Iris pigment epithelial cell (primary cell): ENCODE measurements around the gene ALG8.
A peak's percentile ranks its signal among the peaks of the same experiment; 100 is the strongest.
"Not testable (repeated sequence)": the region's sequence is repeated elsewhere in the genome, so short reads cannot be mapped to it uniquely, and the experiment has no call there.

Experiments
- DNase-seq: peaks from one replicate; pipeline ENCODE4 v3.0.0-alpha.2; 2011; ENCODE audit warnings: low read depth

The ALG8 gene

DNA sequence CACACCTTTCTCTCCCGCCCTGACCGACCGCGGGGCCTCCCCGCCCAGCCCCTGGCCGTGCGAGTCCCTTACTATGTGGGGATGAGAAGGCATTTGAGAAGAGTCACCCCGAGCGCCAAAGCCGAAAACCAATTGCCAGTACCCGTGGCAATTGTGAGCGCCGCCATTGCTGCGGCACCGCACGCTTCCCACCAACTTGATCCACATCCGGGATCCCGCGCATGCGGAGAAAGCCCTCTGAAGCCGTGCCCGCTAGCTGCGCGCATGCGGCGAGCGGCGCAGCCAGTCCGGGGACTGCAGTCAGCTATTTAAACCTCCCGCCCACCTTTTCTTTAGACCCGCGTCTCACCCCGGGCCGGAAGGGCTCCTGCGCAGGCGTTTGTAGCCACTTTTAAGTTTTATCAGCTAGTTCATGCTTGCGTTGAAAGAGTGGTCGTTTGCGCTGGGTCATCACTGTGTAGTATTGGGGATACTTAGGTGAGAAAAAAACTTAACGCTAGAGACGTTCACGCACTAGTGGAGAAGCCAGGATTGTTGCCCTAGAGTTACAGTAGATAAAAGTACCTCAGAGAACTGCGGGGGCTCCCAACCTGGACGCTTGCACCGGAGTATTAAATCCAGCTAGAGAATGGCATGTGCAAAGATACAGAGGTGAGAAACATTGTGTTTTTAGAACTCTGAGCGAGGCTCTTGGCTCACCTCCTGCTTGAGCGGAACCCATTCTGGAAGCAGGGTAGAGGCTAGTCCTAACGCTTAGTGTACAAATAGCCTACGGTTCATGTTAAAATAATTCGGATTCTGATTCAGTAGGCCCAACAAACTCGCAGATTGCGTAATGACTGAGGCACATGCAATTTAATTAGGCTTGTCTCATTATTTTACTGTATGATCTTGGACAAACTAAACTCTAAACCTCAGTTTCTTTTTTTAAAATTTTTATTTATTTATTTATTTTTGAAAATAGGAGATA, at the start of gene ALG8:
ALG8 (minus strand) TSS at position 205 of the 970 bp plus-strand sequence; CDS start at position 167, 38 bp downstream.
- DNase-seq = peak; percentile 97

DNA sequence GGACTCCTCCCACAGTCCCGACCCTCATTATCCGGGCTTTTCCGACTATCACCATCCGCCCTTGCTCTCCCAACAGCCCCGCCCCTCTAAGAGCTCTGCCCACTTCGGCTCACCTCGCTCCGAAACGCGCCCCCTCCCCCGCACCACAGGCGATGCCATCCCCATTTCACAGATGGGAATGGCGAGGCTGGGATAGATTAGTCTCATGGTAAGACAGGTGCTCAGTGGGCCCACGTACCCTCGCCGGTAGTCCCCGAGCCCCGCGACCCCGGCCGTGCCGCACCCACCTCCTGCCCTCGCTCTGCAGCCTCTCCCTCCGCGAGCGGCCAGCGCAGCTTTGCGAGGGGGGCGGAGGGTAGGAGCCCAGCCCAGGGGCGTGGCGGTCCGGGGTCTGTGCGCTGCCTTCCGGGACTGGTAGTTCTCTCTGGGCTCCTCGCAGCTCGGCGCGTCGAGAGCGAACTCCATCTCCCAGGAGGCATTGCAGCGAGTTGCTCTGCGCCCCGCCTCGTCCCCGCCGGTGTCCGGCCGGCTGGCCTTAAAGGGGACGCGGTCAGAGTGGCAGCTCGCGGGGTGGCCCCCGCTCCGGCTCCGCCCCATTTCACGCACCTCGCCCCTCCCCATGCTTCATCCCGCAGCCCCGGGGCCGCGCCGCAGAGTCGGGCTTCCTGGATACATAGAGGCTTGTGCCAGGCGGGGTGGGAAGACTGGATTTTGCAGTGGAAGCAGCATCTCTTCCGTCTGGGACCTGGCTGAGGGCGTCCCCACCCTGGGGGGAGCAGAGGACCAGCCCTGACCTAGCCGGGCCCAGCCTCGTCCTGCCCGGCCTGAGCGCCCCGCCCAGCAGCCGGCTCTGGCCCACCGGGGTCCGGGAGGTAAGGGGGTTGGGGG, 49.1 kb upstream of the ALG8 start, which contains the start of the genes KCTD21 and USP35:
KCTD21 (minus strand) TSS at position 341 of the 888 bp plus-strand sequence. CDS start 14,072 bp downstream, outside the sequence.
USP35 (plus strand) TSS at position 634 of the 888 bp plus-strand sequence. CDS start 7,327 bp downstream, outside the sequence.
- DNase-seq = peak; percentile 99

DNA sequence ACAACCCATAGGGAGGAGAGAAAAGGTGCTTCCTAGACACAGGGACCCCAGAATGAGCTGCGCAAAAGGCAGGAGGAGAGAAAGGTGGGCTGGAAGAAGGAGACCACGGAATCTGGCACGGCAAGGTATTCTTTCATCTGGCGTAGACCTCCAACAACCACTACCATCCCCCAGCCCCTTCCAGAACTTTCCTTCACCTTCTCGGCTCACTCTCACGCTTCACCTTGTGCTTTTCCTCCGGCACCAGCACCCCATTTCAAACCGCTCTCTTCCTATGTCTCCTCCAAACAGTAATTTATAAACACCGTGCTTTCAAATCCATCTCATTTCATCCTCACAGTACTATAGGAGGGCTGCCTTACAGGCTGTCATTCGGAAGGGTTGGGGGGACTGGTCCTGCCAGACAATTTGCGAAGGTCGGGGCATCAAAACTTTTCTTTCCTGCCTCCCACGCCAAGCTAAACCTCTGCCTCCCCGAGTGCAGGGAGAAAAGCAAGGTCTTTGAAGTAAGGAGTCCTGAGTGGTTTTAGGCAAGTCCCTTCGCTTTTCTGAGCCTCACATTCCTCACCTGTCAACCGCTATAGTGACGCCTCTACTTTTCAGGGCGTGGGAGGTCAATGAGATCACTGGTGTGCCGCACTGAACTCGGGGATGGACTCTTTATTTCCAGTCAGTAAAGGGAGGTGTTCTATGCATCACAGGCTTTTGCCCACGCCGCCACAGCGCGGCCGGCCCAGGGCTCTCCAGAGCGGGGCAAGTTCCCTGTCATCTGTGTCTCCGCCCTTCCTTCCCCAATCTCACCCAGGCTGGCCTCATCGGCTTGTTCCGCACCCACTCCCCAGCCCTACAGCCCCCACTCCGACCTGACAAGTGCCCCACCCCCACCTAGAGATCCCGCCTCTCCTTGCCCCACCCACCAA, 48.2 kb upstream of the ALG8 start:
- DNase-seq = peak; percentile 49

GRCh38 chr11:78181185-78181584, 41.8 kb upstream of the ALG8 start:
- DNase-seq = peak; percentile 79

- no peak for DNase-seq
These were observed 41.3 kb upstream of the ALG8 start for GRCh38 chr11:78180751-78181150.

- DNase-seq = peak; percentile 23
These were observed 40.1 kb upstream of the ALG8 start for GRCh38 chr11:78179459-78180071.

DNA sequence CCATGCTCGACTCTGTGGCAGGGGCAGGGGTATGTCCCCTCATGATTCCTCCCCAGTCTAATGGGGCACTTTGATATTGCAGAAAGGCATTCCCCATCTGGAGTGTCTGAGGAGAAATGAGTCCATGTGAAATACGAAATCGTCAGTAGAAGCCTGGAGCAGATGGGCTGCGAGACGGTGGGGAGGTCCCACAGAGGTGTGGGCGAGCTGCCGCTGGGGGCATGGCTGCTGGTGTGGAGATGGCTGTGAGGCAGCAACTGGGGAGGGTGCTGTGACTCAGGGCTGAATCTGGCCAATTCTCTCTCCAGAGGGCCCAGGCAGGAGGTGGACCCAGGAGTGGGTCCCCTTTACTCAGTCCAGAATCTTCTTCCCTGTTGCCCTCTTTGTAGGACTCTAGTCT, 37.8 kb upstream of the ALG8 start:
- no peak for DNase-seq

GRCh38 chr11:78176605-78177141, 37.2 kb upstream of the ALG8 start:
- no peak for DNase-seq

DNA sequence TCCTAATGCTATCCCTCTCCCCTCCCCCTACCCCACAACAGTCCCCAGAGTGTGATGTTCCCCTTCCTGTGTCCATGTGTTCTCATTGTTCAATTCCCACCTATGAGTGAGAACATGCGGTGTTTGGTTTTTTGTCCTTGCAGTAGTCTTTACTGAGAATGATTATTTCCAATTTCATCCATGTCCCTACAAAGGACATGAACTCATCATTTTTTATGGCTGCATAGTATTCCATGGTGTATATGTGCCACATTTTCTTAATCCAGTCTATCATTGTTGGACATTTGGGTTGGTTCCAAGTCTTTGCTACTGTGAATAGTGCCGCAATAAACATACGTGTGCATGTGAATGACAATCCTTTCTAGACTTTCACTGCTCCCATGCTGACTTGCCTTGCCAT, 36.4 kb upstream of the ALG8 start:
- not testable (repeated sequence) for DNase-seq

DNA sequence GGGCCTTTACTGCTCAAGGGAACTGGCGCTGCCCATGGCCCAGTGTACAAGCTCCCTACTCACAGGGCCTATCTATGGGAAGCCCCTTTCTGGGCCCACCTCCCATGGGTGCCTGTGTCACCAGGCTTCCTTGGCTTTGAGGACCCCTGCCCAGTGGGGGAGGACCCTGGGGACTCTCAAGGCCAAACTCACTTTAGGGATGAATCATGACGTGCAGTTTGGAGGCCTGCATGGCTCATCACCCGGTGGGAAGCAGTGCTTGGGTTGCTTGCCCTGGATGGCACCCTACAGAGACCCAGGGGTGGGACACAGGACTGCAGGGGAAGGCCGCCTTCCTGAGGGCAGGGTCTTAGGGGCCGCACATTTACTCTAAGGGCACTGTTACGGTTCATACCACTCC, 32.5 kb upstream of the ALG8 start:
- DNase-seq = no peak

DNA sequence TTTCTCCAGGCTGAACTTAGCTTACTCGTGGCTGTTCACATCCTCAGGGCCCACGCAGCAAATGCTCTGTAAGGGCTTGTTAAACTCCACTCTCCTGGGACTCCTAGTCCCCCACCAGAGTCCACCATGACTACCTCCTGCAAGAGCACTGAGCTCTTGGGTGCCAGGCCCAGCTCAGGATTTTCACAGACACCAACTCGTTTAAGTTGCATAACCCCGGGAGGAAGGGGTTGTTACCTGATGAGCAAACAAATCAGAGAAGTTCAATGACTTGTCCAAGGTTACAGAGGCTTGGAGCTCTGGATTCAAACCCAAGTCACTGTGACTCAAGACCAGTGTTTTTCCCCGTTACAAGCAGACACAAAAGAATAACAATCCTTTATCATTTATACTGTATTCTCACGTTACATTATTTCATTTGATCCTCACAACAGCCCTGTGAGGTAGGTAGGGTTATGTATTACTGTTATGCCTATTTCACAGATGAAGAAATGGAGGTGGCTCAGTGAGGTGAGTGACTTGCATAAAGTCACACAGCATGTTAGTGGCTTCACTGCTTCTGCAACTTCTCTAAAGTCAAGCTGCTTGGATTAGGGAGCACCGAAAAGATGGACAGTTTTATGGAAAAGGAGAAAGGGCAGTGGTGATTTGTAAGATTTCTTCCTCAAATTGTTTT, 31.6 kb upstream of the ALG8 start:
- peak; percentile 44 for DNase-seq

GRCh38 chr11:78170413-78170812, 31.0 kb upstream of the ALG8 start:
- no peak for DNase-seq

- peak; percentile 81 for DNase-seq
These were observed 29.4 kb upstream of the ALG8 start for GRCh38 chr11:78168539-78169477.

DNA sequence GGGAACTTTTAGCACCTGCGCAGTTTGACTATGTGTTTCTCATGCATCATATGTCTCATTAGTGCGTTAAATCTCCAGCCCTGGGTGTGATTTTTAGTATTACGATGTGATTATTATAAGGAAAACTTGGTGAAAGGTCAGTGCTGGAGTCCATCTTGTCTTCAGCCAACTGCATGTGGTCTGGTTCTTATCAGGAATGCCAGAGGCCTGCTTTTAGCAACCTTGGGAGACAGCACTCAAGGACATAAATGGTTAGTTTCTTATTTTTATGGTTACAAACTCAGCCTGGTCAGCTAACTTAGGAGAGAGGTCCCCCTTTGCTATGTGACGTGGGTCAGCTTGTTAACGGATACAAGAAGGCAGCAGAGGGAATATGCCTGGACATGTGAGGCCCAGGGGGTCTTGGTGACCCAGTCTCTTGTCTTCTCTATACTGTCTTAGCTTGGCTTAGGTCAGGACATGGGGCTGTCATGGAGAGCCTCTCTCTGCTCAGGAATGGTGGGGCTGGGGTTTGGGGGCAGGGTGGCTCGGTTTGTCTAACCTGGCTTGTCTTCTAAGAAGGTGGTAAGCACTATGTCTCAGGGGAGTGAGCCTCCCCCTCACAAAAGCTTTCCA, 27.5 kb upstream of the ALG8 start:
- DNase-seq = no peak

DNA sequence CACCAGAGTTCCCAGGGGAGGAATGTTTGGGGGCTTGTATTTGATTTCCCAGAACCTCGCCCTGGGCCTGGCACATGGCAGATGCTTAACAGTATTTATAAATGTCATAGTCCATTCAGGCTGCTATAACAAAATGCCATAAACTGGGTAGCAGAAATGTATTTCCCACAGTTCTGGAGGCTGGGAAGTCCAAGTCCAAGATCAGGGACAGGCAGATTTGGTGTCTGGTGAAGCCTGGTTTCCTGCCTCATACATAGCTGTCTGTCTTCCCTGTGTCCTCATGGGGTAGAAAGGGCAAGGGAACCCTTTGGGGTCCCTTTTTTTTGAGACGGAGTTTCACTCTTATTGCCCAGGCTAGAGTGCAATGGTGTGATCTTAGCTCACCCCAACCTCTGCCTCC, 25.0 kb upstream of the ALG8 start:
- no peak for DNase-seq

DNA sequence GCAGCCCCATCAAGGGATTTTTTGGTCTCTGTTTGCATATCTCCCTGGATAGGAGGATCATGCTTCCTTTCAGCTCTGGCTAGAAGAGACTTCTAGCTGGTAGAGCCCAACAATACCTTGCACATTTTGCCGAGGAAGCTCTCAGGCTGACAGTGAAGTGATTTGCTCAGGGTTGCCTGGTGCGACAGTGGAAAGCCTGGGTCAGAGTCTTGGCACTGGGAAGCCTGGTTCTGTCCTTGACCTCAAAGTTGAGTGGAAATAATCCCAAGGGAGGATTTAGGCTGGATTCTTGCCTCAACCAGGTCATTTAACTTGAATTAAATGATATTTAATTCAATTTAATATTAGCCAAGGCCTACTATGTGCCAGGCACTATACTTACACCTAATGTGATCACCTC, 24.4 kb upstream of the ALG8 start:
- DNase-seq = no peak

- peak; percentile 38 for DNase-seq
These were observed 22.5 kb upstream of the ALG8 start for GRCh38 chr11:78161962-78162371.

DNA sequence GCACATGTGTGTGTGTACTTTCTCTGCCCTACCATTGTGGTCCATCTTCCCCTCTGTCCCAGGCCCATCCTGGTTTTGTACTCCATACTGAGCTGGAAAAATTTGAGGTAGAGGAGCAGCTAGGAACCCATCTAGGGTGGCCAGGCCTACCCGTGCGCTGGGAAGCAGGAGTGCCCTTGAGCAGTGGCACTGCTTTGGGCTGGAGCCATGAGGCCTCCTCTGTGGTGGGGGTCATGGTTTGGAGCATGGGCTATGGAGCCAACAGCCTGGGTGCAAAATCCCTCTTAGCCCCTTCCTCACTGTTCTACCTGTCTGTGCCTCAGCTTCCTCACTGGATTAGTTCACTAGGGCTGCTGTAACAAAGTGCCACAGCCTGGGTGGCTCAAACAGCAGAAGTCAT, 21.9 kb upstream of the ALG8 start:
- no peak for DNase-seq
